ENCODE data around the gene GLRX3.

Gene GLRX3

GRCh38 chr10:130214431-130214830 is 78.2 kb downstream of the GLRX3 start:
- H3K4ac ChIP-seq (ENCODE audit: low read depth in 1 of 2, low read length in 2 of 2), result no peak overlapping the region
- no peaks in the 10 kb centered on the region for H3K9me3 ChIP-seq (ENCODE audit: control insufficient read depth, low read length)
- no peak overlapping the region for H2BK5ac ChIP-seq (ENCODE audit: low read depth, low read length, poor library complexity, severe bottlenecking)
- H2AK5ac ChIP-seq (ENCODE audit: low read length, severe bottlenecking), result no peak overlapping the region
- H2BK15ac ChIP-seq (ENCODE audit: low read depth, poor library complexity, severe bottlenecking), result no peak overlapping the region
- H4K91ac ChIP-seq (ENCODE audit: low read length), result no peak overlapping the region
- no peaks in the 10 kb centered on the region for H3K4me1 ChIP-seq (ENCODE audit: control insufficient read depth, insufficient read depth, low read depth, low read length)
- no peak overlapping the region for H3K9ac ChIP-seq (ENCODE audit: low read length)
- no peak overlapping the region for H2BK120ac ChIP-seq (ENCODE audit: low read depth, low read length)
- no peak overlapping the region for H3K14ac ChIP-seq (ENCODE audit: low read length in 2 of 2)
- H3K23ac ChIP-seq (ENCODE audit: low read length in 2 of 2), result no peak overlapping the region
- H3K4me2 ChIP-seq (ENCODE audit: low read length, poor library complexity, severe bottlenecking), result no peak overlapping the region
- no peak overlapping the region for H3K4me3 ChIP-seq (ENCODE audit: insufficient read depth in 1 of 2, low read depth in 1 of 2, low read length in 2 of 2)
- H3K27ac ChIP-seq (ENCODE audit: low read length, poor library complexity, severe bottlenecking), result no peak overlapping the region
- WGBS, result 97% methylated on average over 7 of the region's 7 CpGs
- H3K18ac ChIP-seq (ENCODE audit: low read depth in 1 of 2, low read length in 2 of 2), result no peak overlapping the region
- H3K36me3 ChIP-seq (ENCODE audit: control insufficient read depth in 1 of 2, insufficient read depth in 2 of 2, low read depth in 1 of 2, low read length in 2 of 2), result peaks cover 0 to 4% of the 10 kb centered on the region in 2 experiments
- H4K8ac ChIP-seq (ENCODE audit: low read length), result no peak overlapping the region
- no peak overlapping the region for H2BK12ac ChIP-seq (ENCODE audit: low read length in 2 of 2)
- no peak for DNase-seq
- no peaks in the 10 kb centered on the region for H3K27me3 ChIP-seq (ENCODE audit: control insufficient read depth in 1 of 2, insufficient read depth in 1 of 2, low read length in 2 of 2)
- no peak overlapping the region for H2AFZ ChIP-seq (ENCODE audit: low read depth, low read length)
- H3K79me1 ChIP-seq (replicated peaks; ENCODE audit: low read length, poor library complexity, severe bottlenecking), result no peaks in the 10 kb centered on the region

DNA sequence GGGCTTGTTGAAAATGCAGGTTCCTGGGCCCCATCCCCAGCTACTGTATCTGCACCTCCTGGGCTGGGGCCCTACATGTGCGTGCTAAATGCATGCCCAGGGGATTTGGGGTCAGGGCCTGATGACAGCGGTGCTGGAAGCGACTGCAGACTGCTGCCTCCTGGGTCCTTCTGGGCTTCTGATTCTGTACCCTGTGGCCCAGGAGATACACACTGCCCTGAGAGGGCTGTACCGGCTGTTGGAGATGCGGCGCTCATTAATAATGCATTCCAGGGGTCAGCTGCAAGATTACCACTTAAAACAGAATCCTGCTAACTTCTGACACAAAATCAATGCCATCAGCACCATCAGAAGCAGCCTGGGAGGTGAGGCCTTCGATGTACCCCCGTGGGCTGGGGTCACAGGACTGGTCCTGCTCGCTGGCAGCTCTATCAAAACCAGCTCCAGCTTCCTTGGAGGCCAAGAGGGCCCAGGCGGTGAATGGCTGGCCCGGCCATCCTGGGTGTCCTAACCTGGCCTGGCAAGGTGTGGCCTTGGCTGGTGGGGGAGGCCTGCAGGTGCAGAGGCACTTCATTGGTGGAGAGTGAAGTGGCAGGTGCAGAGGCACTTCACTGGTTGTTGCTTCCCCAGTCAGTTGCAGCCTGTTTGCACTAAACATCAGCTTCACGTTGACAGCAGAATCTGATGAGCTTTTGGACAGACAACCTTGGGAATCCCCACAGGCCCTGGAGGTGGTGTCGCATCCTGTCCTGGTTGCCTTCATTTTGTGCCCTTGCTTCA is 79.2 kb downstream of the GLRX3 start:
- Histone ChIP-seq H3K4me1 (ENCODE audit: control insufficient read depth, insufficient read depth, low read depth, low read length) (no peaks in the 10 kb centered on the region), H3K18ac (ENCODE audit: low read depth in 1 of 2, low read length in 2 of 2) (no peak overlapping the region), H3K4me2 (ENCODE audit: low read length, poor library complexity, severe bottlenecking) (no peak overlapping the region), H2AFZ (ENCODE audit: low read depth, low read length) (no peak overlapping the region), H2BK12ac (ENCODE audit: low read length in 2 of 2) (no peak overlapping the region), H2BK5ac (ENCODE audit: low read depth, low read length, poor library complexity, severe bottlenecking) (no peak overlapping the region), H4K8ac (ENCODE audit: low read length) (no peak overlapping the region), H3K36me3 (ENCODE audit: control insufficient read depth in 1 of 2, insufficient read depth in 2 of 2, low read depth in 1 of 2, low read length in 2 of 2) (peaks cover 0 to 4% of the 10 kb centered on the region in 2 experiments), H3K23ac (ENCODE audit: low read length in 2 of 2) (no peak overlapping the region), H3K9ac (ENCODE audit: low read length) (no peak overlapping the region), H3K4me3 (ENCODE audit: insufficient read depth in 1 of 2, low read depth in 1 of 2, low read length in 2 of 2) (no peak overlapping the region), H2BK15ac (ENCODE audit: low read depth, poor library complexity, severe bottlenecking) (no peak overlapping the region), H4K91ac (ENCODE audit: low read length) (no peak overlapping the region), H3K79me1 (replicated peaks; ENCODE audit: low read length, poor library complexity, severe bottlenecking) (no peaks in the 10 kb centered on the region), H3K14ac (ENCODE audit: low read length in 2 of 2) (no peak overlapping the region), H3K27me3 (ENCODE audit: control insufficient read depth in 1 of 2, insufficient read depth in 1 of 2, low read length in 2 of 2) (no peaks in the 10 kb centered on the region), H2BK120ac (ENCODE audit: low read depth, low read length) (no peak overlapping the region), H3K4ac (ENCODE audit: low read depth in 1 of 2, low read length in 2 of 2) (no peak overlapping the region), H3K9me3 (ENCODE audit: control insufficient read depth, low read length) (no peaks in the 10 kb centered on the region), H3K27ac (ENCODE audit: low read length, poor library complexity, severe bottlenecking) (no peak overlapping the region), H2AK5ac (ENCODE audit: low read length, severe bottlenecking) (no peak overlapping the region)
- no peak for DNase-seq
- 79% methylated on average over 13 of the region's 13 CpGs for WGBS

- H2BK120ac ChIP-seq (ENCODE audit: low read depth, low read length), result no peak overlapping the region
- H3K9ac ChIP-seq (ENCODE audit: low read length), result no peak overlapping the region
- no peak overlapping the region for H3K4ac ChIP-seq (ENCODE audit: low read depth in 1 of 2, low read length in 2 of 2)
- H3K27me3 ChIP-seq (ENCODE audit: control insufficient read depth in 1 of 2, insufficient read depth in 1 of 2, low read length in 2 of 2), result no peaks in the 10 kb centered on the region
- H3K27ac ChIP-seq (ENCODE audit: low read length, poor library complexity, severe bottlenecking), result no peak overlapping the region
- H3K79me1 ChIP-seq (replicated peaks; ENCODE audit: low read length, poor library complexity, severe bottlenecking), result no peaks in the 10 kb centered on the region
- H2AK5ac ChIP-seq (ENCODE audit: low read length, severe bottlenecking), result no peak overlapping the region
- no peak overlapping the region for H4K8ac ChIP-seq (ENCODE audit: low read length)
- H2BK5ac ChIP-seq (ENCODE audit: low read depth, low read length, poor library complexity, severe bottlenecking), result no peak overlapping the region
- H3K9me3 ChIP-seq (ENCODE audit: control insufficient read depth, low read length), result no peaks in the 10 kb centered on the region
- H2AFZ ChIP-seq (ENCODE audit: low read depth, low read length), result no peak overlapping the region
- H2BK15ac ChIP-seq (ENCODE audit: low read depth, poor library complexity, severe bottlenecking), result no peak overlapping the region
- H3K36me3 ChIP-seq (ENCODE audit: control insufficient read depth in 1 of 2, insufficient read depth in 2 of 2, low read depth in 1 of 2, low read length in 2 of 2), result peaks cover 0 to 4% of the 10 kb centered on the region in 2 experiments
- no peak overlapping the region for H3K4me3 ChIP-seq (ENCODE audit: insufficient read depth in 1 of 2, low read depth in 1 of 2, low read length in 2 of 2)
- H4K91ac ChIP-seq (ENCODE audit: low read length), result no peak overlapping the region
- H3K4me2 ChIP-seq (ENCODE audit: low read length, poor library complexity, severe bottlenecking), result no peak overlapping the region
- no peak for DNase-seq
- 81% methylated on average over 8 of the region's 8 CpGs for WGBS
- no peaks in the 10 kb centered on the region for H3K4me1 ChIP-seq (ENCODE audit: control insufficient read depth, insufficient read depth, low read depth, low read length)
- H3K14ac ChIP-seq (ENCODE audit: low read length in 2 of 2), result no peak overlapping the region
- no peak overlapping the region for H3K18ac ChIP-seq (ENCODE audit: low read depth in 1 of 2, low read length in 2 of 2)
- H2BK12ac ChIP-seq (ENCODE audit: low read length in 2 of 2), result no peak overlapping the region
- H3K23ac ChIP-seq (ENCODE audit: low read length in 2 of 2), result no peak overlapping the region
Observed at GRCh38 chr10:130215931-130216231, 79.7 kb downstream of the GLRX3 start.

DNA sequence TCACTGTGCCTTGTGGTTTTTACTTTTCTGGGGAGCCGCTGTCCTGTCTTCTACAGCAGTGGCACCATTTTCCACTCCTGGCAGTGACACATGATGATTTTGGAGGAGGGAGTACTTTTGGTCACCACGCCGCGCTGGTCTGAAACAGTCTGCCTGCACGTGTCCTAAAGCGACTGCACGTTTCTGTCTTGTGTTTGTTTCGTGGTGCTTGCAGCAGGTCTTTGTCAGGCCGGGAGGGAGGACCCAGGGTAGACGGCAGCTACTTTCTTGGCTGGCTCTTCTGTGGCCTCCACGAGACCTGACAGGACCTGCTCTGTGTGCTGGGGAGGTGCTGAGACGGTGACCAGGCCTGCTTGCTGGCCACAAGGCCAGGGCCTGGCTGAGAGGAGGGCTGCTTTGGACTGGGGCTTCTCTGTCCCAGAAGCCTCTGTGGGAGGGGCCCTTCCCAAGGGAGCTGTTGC is 82.0 kb downstream of the GLRX3 start:
- Histone ChIP-seq H3K4me3 (ENCODE audit: insufficient read depth in 1 of 2, low read depth in 1 of 2, low read length in 2 of 2) (no peak overlapping the region), H2BK120ac (ENCODE audit: low read depth, low read length) (no peak overlapping the region), H3K4me2 (ENCODE audit: low read length, poor library complexity, severe bottlenecking) (no peak overlapping the region), H3K27ac (ENCODE audit: low read length, poor library complexity, severe bottlenecking) (no peak overlapping the region), H2BK12ac (ENCODE audit: low read length in 2 of 2) (no peak overlapping the region), H3K23ac (ENCODE audit: low read length in 2 of 2) (no peak overlapping the region), H2AK5ac (ENCODE audit: low read length, severe bottlenecking) (no peak overlapping the region), H3K27me3 (ENCODE audit: control insufficient read depth in 1 of 2, insufficient read depth in 1 of 2, low read length in 2 of 2) (no peaks in the 10 kb centered on the region), H3K4me1 (ENCODE audit: control insufficient read depth, insufficient read depth, low read depth, low read length) (no peaks in the 10 kb centered on the region), H3K4ac (ENCODE audit: low read depth in 1 of 2, low read length in 2 of 2) (no peak overlapping the region), H4K91ac (ENCODE audit: low read length) (no peak overlapping the region), H3K14ac (ENCODE audit: low read length in 2 of 2) (no peak overlapping the region), H2AFZ (ENCODE audit: low read depth, low read length) (no peak overlapping the region), H3K9ac (ENCODE audit: low read length) (no peak overlapping the region), H3K9me3 (ENCODE audit: control insufficient read depth, low read length) (no peaks in the 10 kb centered on the region), H3K36me3 (ENCODE audit: control insufficient read depth in 1 of 2, insufficient read depth in 2 of 2, low read depth in 1 of 2, low read length in 2 of 2) (peaks cover 0 to 7% of the 10 kb centered on the region in 2 experiments), H3K79me1 (replicated peaks; ENCODE audit: low read length, poor library complexity, severe bottlenecking) (no peaks in the 10 kb centered on the region), H3K18ac (ENCODE audit: low read depth in 1 of 2, low read length in 2 of 2) (no peak overlapping the region), H4K8ac (ENCODE audit: low read length) (no peak overlapping the region), H2BK15ac (ENCODE audit: low read depth, poor library complexity, severe bottlenecking) (no peak overlapping the region), H2BK5ac (ENCODE audit: low read depth, low read length, poor library complexity, severe bottlenecking) (no peak overlapping the region)
- 80% methylated on average over 12 of the region's 12 CpGs for WGBS
- DNase-seq, result no peak
